HepG2 (cell line): Measurements from ENCODE around the gene STX1B. TPM values are rescaled to one million over a fixed set of nuclear protein-coding genes. Genes with fewer than 3 reads are reported as not detected.

Experiments
- ATF4 ChIP-seq, 2 experiments: fragments of 450-650 bp in 1 of 2; sonication (generic) in 1 of 2; formaldehyde crosslinking; IDR thresholded peaks; 2 replicates each; pipeline versions ENCODE4 v1.5.0 to v1.8.0; 2020 to 2022; ENCODE audit warnings: mild to moderate bottlenecking in 1 of 2, missing genetic modification reagents in 1 of 2
- HNRNPUL1 ChIP-seq: fragments of 200-400 bp; formaldehyde crosslinking; IDR thresholded peaks from 2 replicates; pipeline ENCODE4 v1.6.1; 2017; ENCODE audit warnings: low read depth, mild to moderate bottlenecking, low read length, moderate library complexity
- JDP2 ChIP-seq: sonication (generic); formaldehyde crosslinking; IDR thresholded peaks from 2 replicates; pipeline ENCODE4 v1.8.1; 2022; ENCODE audit warnings: missing genetic modification reagents, borderline replicate concordance
- MAZ ChIP-seq, 2 experiments: sonication (generic) in 1 of 2; formaldehyde crosslinking in 1 of 2; IDR thresholded peaks; 2 replicates each; pipeline versions ENCODE4 v1.5.0 to v1.6.1; 2012 to 2020; ENCODE audit warnings: low read depth in 2 of 2, mild to moderate bottlenecking in 2 of 2, borderline replicate concordance in 1 of 2, improper control_type of control experiment in 1 of 2, low read length in 1 of 2, missing genetic modification reagents in 1 of 2, moderate library complexity in 1 of 2
- YEATS2 ChIP-seq: sonication (generic); formaldehyde crosslinking; IDR thresholded peaks from 2 replicates; pipeline ENCODE4 v1.4.0; 2020; ENCODE audit warnings: missing genetic modification reagents, borderline replicate concordance
- ZBTB1 ChIP-seq: sonication (generic); formaldehyde crosslinking; IDR thresholded peaks from 2 replicates; pipeline ENCODE4 v1.4.0; 2020; ENCODE audit warnings: missing genetic modification reagents, borderline replicate concordance
- ZNF44 ChIP-seq: sonication (generic); formaldehyde crosslinking; IDR thresholded peaks from 2 replicates; pipeline ENCODE4 v1.5.1; 2020; ENCODE audit warnings: mild to moderate bottlenecking, missing genetic modification reagents
- ZNF574 ChIP-seq: sonication (generic); formaldehyde crosslinking; IDR thresholded peaks from 2 replicates; pipeline ENCODE4 v1.4.0; 2020; ENCODE audit warnings: missing genetic modification reagents
- polyA plus RNA-seq, 8 experiments: library from polyadenylated mRNA; depleted of rRNA in 3 of 8; stranded (reverse) in 7 of 8; unstranded in 1 of 8; fragments of >200 nt; fragmentation: Illumina TruSeq in 4 of 8; extraction: Trizol in 4 of 8; gene quantifications; 2 replicates each; pipeline versions ENCODE4 v1.2.1 to v1.2.3, GENCODE V29; 2011 to 2016; ENCODE audit warnings: low read depth in 4 of 8, missing spikeins in 1 of 8, mixed read lengths in 1 of 8; ENCODE audit not compliant: insufficient read depth in 1 of 8
- total RNA-seq, 5 experiments: library from RNA; depleted of rRNA; stranded (reverse); fragments of >200 nt; fragmentation: Illumina TruSeq; extraction: Trizol; gene quantifications; 2 replicates each; pipeline ENCODE4 v1.2.3, GENCODE V29; 2016; ENCODE audit warnings: low read depth in 1 of 5

The STX1B gene
- total and polyA plus RNA-seq, 2 of the 13 experiments (the other 11 are each of a cell fraction or from before 2014, with no cell fraction given): 2.1 to 3.0 TPM

- TF ChIP-seq ZNF574 (CRISPR knock-in tag) (no peak), ATF4 (CRISPR knock-in tag; IDR thresholded peaks at IDR 0.05) (no peak), ZBTB1 (CRISPR knock-in tag) (no peak), JDP2 (CRISPR knock-in tag) (no peak), HNRNPUL1 (no peak), YEATS2 (CRISPR knock-in tag) (no peak), ZNF44 (0 out of 2 replicates have a peak, but pooled peaks have one; percentile 31), MAZ (IDR thresholded peaks at IDR 0.05; ENCODE audit: borderline replicate concordance, low read depth, low read length) (no peak), MAZ (CRISPR knock-in tag; IDR thresholded peaks at IDR 0.05; ENCODE audit: low read depth) (peak; percentile 0; the same call in 1 of the 2 replicates)
Observed at GRCh38 chr16:30947859-30948666, 62.4 kb downstream of the STX1B start (continued).
